Measurements from ENCODE around the gene ODF2. TPM values are rescaled to one million over a fixed set of nuclear protein-coding genes. Genes with fewer than 3 reads are reported as not detected.

The ODF2 gene
- total and polyA plus RNA-seq, 2 experiments from 2014 or later, result 17.5 to 26.9 TPM

- TF ChIP-seq ZNF462 (CRISPR knock-in tag; IDR thresholded peaks at IDR 0.05), result no peak
- TF ChIP-seq ETS1 (IDR thresholded peaks at IDR 0.05), result no peak
- TF ChIP-seq POLR2AphosphoS5 (IDR thresholded peaks at IDR 0.05; ENCODE audit: low read depth), result no peak
- TF ChIP-seq ZNF331 (CRISPR knock-in tag; IDR thresholded peaks at IDR 0.05; ENCODE audit: low read depth), result no peak
- no peak for TF ChIP-seq STAT1 (IDR thresholded peaks at IDR 0.05; ENCODE audit: unreplicated experiment)
- no peak for TF ChIP-seq NANOG (IDR thresholded peaks at IDR 0.05; ENCODE audit: borderline replicate concordance)
- TF ChIP-seq EZH2 (IDR thresholded peaks at IDR 0.05; ENCODE audit: low read depth, unreplicated experiment), result no peak
- no peak for TF ChIP-seq REST (IDR thresholded peaks at IDR 0.05; ENCODE audit: unreplicated experiment)
- no peak for TF ChIP-seq EZH2phosphoT487 (IDR thresholded peaks at IDR 0.05; ENCODE audit: unreplicated experiment)
Measured at GRCh38 chr9:128526720-128527119, 70.9 kb downstream of the ODF2 start (continued).

Measured in GM23338 (cell line).